Activated CD4-positive, alpha-beta T cell treated with anti-CD3 and anti-CD28 coated beads, Interleukin-2, Interleukin-6, amounts not matched to agents 100 ng/mL and 50 ng/mL, durations not matched to agents 16 hours and 8 hours (primary cell): Measurements from ENCODE around the gene ERC2.

Source experiments
- DNase-seq: peaks from one replicate; pipeline ENCODE4 v3.0.0-alpha.2; 2020

The ERC2 gene

DNA sequence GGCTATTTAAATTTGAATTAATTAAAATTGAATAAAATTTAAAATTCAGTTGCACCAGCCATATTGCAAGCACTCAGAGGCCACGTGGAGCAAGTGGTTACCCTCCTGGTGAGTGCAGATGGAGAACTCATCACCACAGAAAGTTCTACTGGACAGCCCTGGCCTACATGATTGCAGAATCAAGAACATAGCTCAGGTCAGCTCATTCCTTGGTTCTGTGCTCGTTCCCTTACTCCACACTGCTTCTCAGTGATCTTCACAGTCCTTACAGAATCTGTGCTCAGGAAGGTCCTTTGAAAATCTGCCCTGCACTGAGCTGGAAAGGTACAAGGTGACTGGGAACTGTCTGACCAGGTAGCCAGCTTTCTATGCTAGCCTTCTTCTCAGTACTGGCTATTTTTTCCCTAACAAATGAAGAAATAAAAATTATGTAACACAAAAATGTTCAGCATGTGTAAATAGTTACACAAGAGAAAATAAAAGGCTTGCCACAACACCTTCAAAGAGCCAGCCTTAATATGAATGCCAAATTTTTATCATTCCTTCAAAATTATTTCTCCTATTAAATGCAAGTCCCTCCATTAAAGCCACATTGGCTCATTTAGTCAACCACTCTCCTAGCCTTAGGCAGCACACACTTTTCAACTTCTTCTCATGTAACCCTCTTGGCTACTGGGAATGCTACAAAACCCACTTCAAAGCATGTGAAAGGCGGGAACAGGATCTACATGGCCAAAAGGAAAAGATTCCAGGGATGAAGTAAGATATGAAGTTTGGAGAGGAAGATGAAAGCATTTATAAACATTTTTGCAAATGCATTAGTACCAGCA lies 654.8 kb downstream of the ERC2 start:
- DNase-seq = no peak

- no peak for DNase-seq
Measured at GRCh38 chr3:55812394-55813013, 655.8 kb downstream of the ERC2 start.

- no peak for DNase-seq
Measured at GRCh38 chr3:55807210-55807609, 661.1 kb downstream of the ERC2 start.

DNA sequence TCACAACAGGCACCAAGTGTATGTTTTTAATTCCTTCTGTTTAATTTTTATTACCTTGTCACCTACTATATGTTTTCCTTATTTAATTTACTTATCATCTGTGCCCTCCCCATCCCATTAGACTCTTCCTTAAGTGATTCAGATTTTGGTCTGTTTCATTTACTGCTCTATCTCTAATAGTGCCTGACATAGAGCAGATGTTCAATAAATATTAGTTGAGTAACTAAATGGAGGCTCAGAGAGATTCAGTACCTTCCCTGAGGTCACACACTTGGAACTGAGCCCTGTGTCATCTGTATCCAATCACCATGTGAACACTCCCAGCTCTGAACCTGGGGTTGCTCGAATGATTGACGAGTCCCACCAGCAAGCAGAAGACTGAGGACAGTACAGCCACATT lies 663.1 kb downstream of the ERC2 start:
- no peak for DNase-seq

- no peak for DNase-seq
Measured at GRCh38 chr3:55804170-55805095, 663.8 kb downstream of the ERC2 start.

GRCh38 chr3:55802816-55803215 lies 665.5 kb downstream of the ERC2 start:
- DNase-seq = no peak

DNA sequence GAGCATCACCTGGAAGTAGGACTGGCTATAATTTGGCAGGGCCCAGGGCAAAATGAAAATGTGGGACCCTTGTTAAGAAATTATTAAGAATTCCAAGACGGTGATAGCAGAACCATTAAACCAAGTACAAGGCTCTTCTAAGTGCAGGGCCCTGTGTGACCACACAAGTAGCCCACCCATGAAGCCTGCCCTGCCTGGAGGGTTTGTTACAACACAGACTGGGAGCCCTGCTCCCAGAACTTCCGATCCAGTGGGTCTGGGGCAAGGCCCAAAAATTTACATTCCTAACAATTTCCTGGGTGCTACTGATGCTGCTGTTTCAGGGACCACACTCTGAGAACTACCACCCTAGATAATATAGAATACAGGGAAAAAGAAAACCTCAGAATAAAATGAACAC lies 666.6 kb downstream of the ERC2 start:
- DNase-seq = no peak

GRCh38 chr3:55801068-55801467 lies 667.2 kb downstream of the ERC2 start:
- DNase-seq = no peak

GRCh38 chr3:55797775-55798174 lies 670.5 kb downstream of the ERC2 start:
- DNase-seq = no peak

DNA sequence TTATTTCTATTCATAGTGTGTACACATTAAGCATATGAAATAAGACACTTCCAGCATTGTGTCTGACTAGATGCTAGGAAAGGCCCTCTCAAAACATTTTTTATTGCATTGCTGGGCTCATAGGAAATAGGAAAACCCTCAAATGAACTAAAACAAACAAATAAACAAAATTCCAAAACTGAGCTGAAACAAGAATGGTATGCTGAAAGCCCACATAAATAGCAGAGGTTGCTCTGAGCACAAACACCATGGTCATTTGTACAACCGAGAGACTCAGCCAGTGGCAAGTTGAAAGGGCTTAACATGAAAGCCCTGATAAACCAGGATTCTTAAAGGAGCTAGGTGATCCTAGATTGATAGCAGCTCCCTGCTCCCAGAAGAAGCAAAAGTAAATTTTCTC lies 671.2 kb downstream of the ERC2 start:
- no peak for DNase-seq

- DNase-seq = no peak
Measured at GRCh38 chr3:55796533-55796932, 671.7 kb downstream of the ERC2 start.

DNA sequence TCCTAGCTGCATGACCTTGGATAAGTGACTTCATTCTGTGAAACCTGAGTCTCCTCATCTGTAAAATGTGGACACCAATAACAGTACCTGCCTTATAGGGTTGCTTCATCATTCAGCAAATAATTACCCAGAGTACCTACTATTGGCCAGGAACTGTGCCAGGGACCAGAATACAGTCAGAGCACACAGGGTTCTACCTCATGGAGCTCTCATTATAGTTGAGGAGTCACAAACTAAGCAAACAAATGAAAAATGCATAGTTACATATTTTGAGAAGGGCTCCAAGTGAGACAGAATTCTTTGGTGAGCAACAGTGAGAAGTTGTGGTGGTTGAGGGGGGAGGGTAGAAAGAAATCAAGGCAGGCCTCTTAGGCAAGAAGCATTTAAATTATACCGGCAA lies 672.5 kb downstream of the ERC2 start:
- no peak for DNase-seq

DNA sequence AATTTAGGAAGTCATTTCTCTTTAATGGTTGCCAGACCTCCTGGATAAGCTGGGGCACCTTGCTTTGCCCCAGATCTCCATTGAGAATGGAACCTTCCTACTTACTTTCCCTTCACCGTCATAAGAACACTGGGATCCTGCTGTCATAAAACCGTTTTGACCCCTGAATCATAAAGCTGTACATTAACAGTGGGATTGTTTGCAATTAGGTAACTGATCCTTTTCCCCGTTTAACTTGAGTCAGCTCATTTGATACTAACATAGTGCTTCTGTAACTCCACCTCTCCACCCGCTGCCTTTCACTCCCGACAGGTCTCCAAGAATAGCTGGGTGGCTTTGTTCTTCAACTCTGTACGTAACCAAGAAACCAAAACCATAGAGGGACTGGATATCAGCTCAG lies 673.0 kb downstream of the ERC2 start:
- DNase-seq = no peak

GRCh38 chr3:55792742-55793141 lies 675.5 kb downstream of the ERC2 start:
- no peak for DNase-seq

DNA sequence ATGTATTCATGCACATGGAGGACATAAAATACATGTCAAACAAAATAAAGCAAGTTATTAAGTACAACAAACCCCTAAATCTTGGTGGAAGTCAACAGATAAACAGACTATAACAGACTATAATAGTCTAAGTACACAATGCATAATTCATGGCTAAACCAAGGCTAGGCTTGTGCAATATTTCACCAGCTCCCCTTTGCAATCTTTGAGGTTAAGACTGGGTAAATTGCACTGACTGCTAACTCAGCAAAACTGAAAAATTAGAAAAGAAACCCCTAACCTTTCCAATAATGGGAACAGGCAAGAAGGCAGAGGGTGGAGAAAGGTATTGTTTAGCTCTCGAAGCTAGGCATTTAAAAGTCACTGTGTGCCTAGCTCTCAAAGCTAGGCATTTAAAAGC lies 676.3 kb downstream of the ERC2 start:
- no peak for DNase-seq

- no peak for DNase-seq
Measured at GRCh38 chr3:55790596-55791350, 677.5 kb downstream of the ERC2 start.

- no peak for DNase-seq
Measured at GRCh38 chr3:55789516-55789915, 678.8 kb downstream of the ERC2 start.

- no peak for DNase-seq
Measured at GRCh38 chr3:55782807-55783206, 685.5 kb downstream of the ERC2 start.

- no peak for DNase-seq
Measured at GRCh38 chr3:55782351-55782750, 685.9 kb downstream of the ERC2 start.

- DNase-seq = no peak
Measured at GRCh38 chr3:55780913-55781312, 687.4 kb downstream of the ERC2 start.

DNA sequence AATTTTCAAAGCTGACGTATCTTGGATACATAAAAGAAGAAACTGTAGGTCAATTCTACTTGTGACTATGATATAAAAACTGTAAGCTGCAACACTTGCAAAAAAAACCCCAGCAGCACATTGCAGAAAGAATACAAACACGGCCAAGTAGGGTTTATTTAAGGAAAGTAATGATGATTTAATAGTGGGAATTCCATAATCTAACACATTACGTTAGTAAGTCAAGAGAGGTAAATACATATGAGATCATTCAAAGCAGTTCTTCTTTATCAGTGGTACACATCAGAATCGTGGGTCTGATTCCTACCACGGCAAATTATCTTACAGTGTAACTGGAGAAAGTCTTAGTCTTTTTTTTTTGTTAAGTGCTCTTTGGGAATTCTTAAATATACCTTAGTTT lies 688.7 kb downstream of the ERC2 start:
- no peak for DNase-seq

DNA sequence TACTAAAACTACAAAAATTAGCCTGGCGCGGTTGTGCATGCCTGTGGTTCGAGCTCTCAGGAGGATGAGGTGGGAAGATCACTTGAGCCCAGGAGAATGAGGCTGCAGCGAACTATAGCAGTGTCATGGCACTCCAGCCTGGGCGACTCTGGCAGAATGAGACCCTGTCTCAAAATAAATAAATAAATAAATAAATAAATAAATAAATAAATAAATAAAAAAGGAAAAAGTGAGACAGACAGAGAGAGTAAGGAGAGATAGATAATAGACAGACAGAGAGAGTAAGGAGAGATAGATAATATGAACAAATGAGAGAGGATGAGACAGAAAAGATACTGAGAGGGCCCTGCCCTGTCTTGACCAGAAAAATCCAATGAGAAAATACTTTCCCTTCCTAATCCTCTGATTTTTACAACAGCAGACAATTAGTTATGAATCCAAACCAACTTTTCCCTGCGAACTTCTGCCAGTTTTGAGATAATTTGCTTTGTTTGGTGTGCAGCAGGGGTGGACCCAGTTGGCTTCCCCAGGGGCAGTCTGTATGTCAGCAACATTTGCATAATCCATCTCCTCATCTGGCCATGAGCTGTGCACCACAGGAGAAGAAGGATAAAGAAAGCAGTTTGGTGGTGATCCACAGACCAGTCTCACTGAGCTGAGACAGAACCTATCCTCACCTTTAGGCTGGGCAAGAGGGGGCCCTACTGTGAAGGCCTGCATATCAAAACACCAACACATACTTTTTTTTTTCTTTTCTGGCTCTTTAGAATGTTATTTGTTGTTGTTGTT lies 692.7 kb downstream of the ERC2 start:
- no peak for DNase-seq
